Keratinocyte (primary cell): Measurements from ENCODE around the gene TMEM129. TPM values are rescaled to one million over a fixed set of nuclear protein-coding genes. Genes with fewer than 3 reads are reported as not detected.

Experiments
- DNase-seq: peaks from one replicate; pipeline ENCODE4 v3.0.0-alpha.2; 2011; ENCODE audit warnings: low read depth, missing footprints, low spot score
- FAIRE-seq: peaks from 2 replicates; lab custom pipeline; 2011; peaks lifted over from hg19 to GRCh38; lab: Jason Lieb, UNC
- H2AFZ ChIP-seq: 2 replicates; pipeline ENCODE4 v1.6.0; 2012; ENCODE audit warnings: low read length, control low read depth, inconsistent platforms; ENCODE audit not compliant: control insufficient read depth
- H3K27ac ChIP-seq: 2 replicates; pipeline ENCODE4 v1.5.1; 2011; ENCODE audit warnings: low read length; ENCODE audit not compliant: control insufficient read depth, insufficient read depth
- H3K27me3 ChIP-seq: 3 replicates; pipeline ENCODE4 v1.6.0; 2011; ENCODE audit warnings: low read length; ENCODE audit not compliant: control insufficient read depth, insufficient read depth; ENCODE audit errors: extremely low read depth
- H3K36me3 ChIP-seq, 2 experiments: 2 replicates in 1 of 2; 3 replicates in 1 of 2; pipeline ENCODE4 v1.5.1; 2011; ENCODE audit warnings: low read length in 2 of 2, mild to moderate bottlenecking in 1 of 2; ENCODE audit not compliant: control insufficient read depth in 2 of 2, insufficient read depth in 2 of 2; ENCODE audit errors: extremely low read depth in 1 of 2
- H3K4me1 ChIP-seq: 3 replicates; pipeline ENCODE4 v1.5.1; 2011; ENCODE audit warnings: low read length; ENCODE audit not compliant: control insufficient read depth, insufficient read depth; ENCODE audit errors: extremely low read depth
- H3K4me2 ChIP-seq: 3 replicates; pipeline ENCODE4 v1.6.0; 2011; ENCODE audit warnings: low read depth, low read length; ENCODE audit not compliant: control insufficient read depth, insufficient read depth; ENCODE audit errors: extremely low read depth
- H3K4me3 ChIP-seq, 3 experiments: fragments of 200-600 bp in 1 of 3; sonication (generic) in 1 of 3; 2 replicates in 2 of 3; 3 replicates in 1 of 3; pipeline ENCODE4 v1.5.1; 2011 to 2016; ENCODE audit warnings: low read length in 3 of 3, mild to moderate bottlenecking in 3 of 3, control low read depth in 2 of 3, inconsistent platforms in 1 of 3, low read depth in 1 of 3, mixed read lengths in 1 of 3, mixed run types in 1 of 3, moderate library complexity in 1 of 3; ENCODE audit not compliant: control insufficient read depth in 2 of 3, insufficient read depth in 2 of 3; ENCODE audit errors: extremely low read depth in 1 of 3
- H3K79me2 ChIP-seq: 2 replicates; pipeline ENCODE4 v1.6.0; 2012; ENCODE audit warnings: low read length; ENCODE audit not compliant: control insufficient read depth, insufficient read depth
- H3K9ac ChIP-seq: 3 replicates; pipeline ENCODE4 v1.6.0; 2011; ENCODE audit warnings: low read length; ENCODE audit not compliant: control insufficient read depth, insufficient read depth; ENCODE audit errors: extremely low read depth
- H3K9me1 ChIP-seq: 3 replicates; pipeline ENCODE4 v1.6.0; 2011; ENCODE audit warnings: low read length; ENCODE audit not compliant: control insufficient read depth, insufficient read depth; ENCODE audit errors: extremely low read depth
- H3K9me3 ChIP-seq: 2 replicates; pipeline ENCODE4 v1.5.1; 2012; ENCODE audit warnings: low read depth, low read length; ENCODE audit not compliant: control insufficient read depth
- H4K20me1 ChIP-seq: 3 replicates; pipeline ENCODE4 v1.6.0; 2011; ENCODE audit warnings: low read length; ENCODE audit not compliant: control insufficient read depth, insufficient read depth; ENCODE audit errors: extremely low read depth
- CTCF ChIP-seq, 3 experiments: IDR thresholded peaks in 1 of 3; conservative IDR thresholded peaks in 1 of 3; optimal IDR thresholded peaks in 1 of 3; 2 replicates in 2 of 3; 3 replicates in 1 of 3; pipeline versions ENCODE3 to v1.5.1; 2011; ENCODE audit warnings: low read length in 3 of 3, mild to moderate bottlenecking in 3 of 3, moderate library complexity in 2 of 3, control low read depth in 1 of 3, inconsistent platforms in 1 of 3; ENCODE audit not compliant: insufficient read depth in 2 of 3; ENCODE audit errors: extremely low read depth in 1 of 3
- EZH2 ChIP-seq: IDR thresholded peaks from one replicate; pipeline ENCODE4 v1.6.1; 2012; ENCODE audit warnings: inconsistent platforms, mild to moderate bottlenecking, low read length, moderate library complexity
- dilution Hi-C: fragments of 300-500 bp; cut with MboI; formaldehyde crosslinking; loops from one replicate; pipeline ENCODE4 v1.7.0; 2020; ENCODE audit warnings: low sequenced_read_pairs; ENCODE audit not compliant: extremely low pct_ligation_motif_present
- polyA plus RNA-seq, 5 experiments: library from polyadenylated mRNA; depleted of rRNA in 3 of 5; stranded (reverse) in 3 of 5; stranded (forward) in 1 of 5; unstranded in 1 of 5; fragments of >200 nt; gene quantifications; 1 replicate in 1 of 5; 2 replicates in 3 of 5; 3 replicates in 1 of 5; pipeline versions ENCODE4 v1.2.1 to v1.2.3, GENCODE V29; 2011 to 2012; ENCODE audit warnings: missing spikeins in 2 of 5, low read depth in 1 of 5, low replicate concordance in 1 of 5

TMEM129 gene
- polyA plus RNA-seq, 1 donor (not counting 4 experiments of a cell fraction or from before 2014, with no cell fraction given): 11.7 TPM

- TF ChIP-seq EZH2: no peak
- TF ChIP-seq CTCF (optimal IDR thresholded peaks at IDR 0.05 in 1 of 3, IDR thresholded peaks at IDR 0.05 in 1 of 3, conservative IDR thresholded peaks at IDR 0.05 in 1 of 3; ENCODE audit: extremely low read depth in 1 of 3, insufficient read depth in 2 of 3, low read length in 3 of 3): no peak
- Histone ChIP-seq H3K4me1 (peaks cover 4% of the 10 kb centered on the region), H3K27ac (no peak overlapping the region), H3K4me3 (no peak overlapping the region), H3K27me3 (no peaks in the 10 kb centered on the region), H3K4me2 (no peak overlapping the region), H3K36me3 (peaks cover 16 to 62% of the 10 kb centered on the region in 2 experiments), H3K9me3 (peaks cover 17% of the 10 kb centered on the region), H3K79me2 (peaks cover 21% of the 10 kb centered on the region), H3K9me1 (peaks cover 2% of the 10 kb centered on the region), H4K20me1 (no peaks in the 10 kb centered on the region), H2AFZ (no peak overlapping the region), H3K9ac (no peak overlapping the region)
- DNase-seq (no peak), FAIRE-seq (no peak)
- dilution Hi-C loops: no loop called here
Measured at GRCh38 chr4:1735215-1735614, 14.1 kb upstream of the TMEM129 start.

GRCh38 chr4:1732911-1733310, 11.8 kb upstream of the TMEM129 start:
- DNase-seq (no peak), FAIRE-seq (no peak)
- H3K9me1 ChIP-seq: peaks cover 2% of the 10 kb centered on the region
- no peaks in the 10 kb centered on the region for H3K27me3 ChIP-seq
- no peaks in the 10 kb centered on the region for H4K20me1 ChIP-seq
- no peak overlapping the region for H2AFZ ChIP-seq
- H3K9ac ChIP-seq: no peak overlapping the region
- H3K4me2 ChIP-seq: no peak overlapping the region
- H3K27ac ChIP-seq: no peak overlapping the region
- peaks cover 9% of the 10 kb centered on the region for H3K9me3 ChIP-seq
- H3K79me2 ChIP-seq: peaks cover 42% of the 10 kb centered on the region
- no peak for TF ChIP-seq CTCF (optimal IDR thresholded peaks at IDR 0.05 in 1 of 3, IDR thresholded peaks at IDR 0.05 in 1 of 3, conservative IDR thresholded peaks at IDR 0.05 in 1 of 3; ENCODE audit: extremely low read depth in 1 of 3, insufficient read depth in 2 of 3, low read length in 3 of 3)
- peaks cover 14 to 52% of the 10 kb centered on the region in 2 experiments for H3K36me3 ChIP-seq
- no peak overlapping the region for H3K4me3 ChIP-seq
- dilution Hi-C loops: no loop called here
- peaks cover 15% of the 10 kb centered on the region for H3K4me1 ChIP-seq
